GM12878 (cell line): ENCODE data around the gene PTPRU. TPM values are rescaled to one million over a fixed set of nuclear protein-coding genes. Genes with fewer than 3 reads are reported as not detected.

Source experiments
- ATAC-seq: fragments of 200-7000 bp; cut with Tn5 transposase; 3 replicates; pipeline ENCODE4 v1.9.1; 2020; ENCODE audit warnings: mild to moderate bottlenecking, moderate library complexity
- BruUV-seq: library from RNA; stranded (reverse); fragments of 400-500 nt; replicated peaks from 2 replicates; lab custom pipeline; 2021; lab: Mats Ljungman, UMichigan
- CTCF ChIA-PET: fragments of 300-600 bp; sonication (Branson Sonifier 250); formaldehyde crosslinking; extraction: SDS; loops from one replicate; lab custom pipeline; 2021; ENCODE audit warnings: inconsistent platforms; lab: Yijun Ruan, JAX
- POLR2A ChIA-PET: fragments of 350-600 bp; formaldehyde crosslinking; extraction: SDS; loops from one replicate; lab custom pipeline; 2021; ENCODE audit warnings: inconsistent platforms; lab: Charles Lee
- RAD21 ChIA-PET: fragments of 300-600 bp; sonication (Branson Sonifier 250); formaldehyde crosslinking; loops from one replicate; lab custom pipeline; 2023; ENCODE audit warnings: antibody characterized with exemption; ENCODE audit not compliant: unreplicated experiment; lab: Charles Lee
- SMC1A ChIA-PET: fragments of 300-600 bp; sonication (Branson Sonifier 250); formaldehyde crosslinking; loops from one replicate; lab custom pipeline; 2023; ENCODE audit not compliant: unreplicated experiment, uncharacterized antibody; lab: Charles Lee
- DNase-seq: peaks from one replicate; pipeline ENCODE4 v3.0.0-alpha.2; 2011; ENCODE audit warnings: low read depth, low spot score
- FAIRE-seq: peaks from 3 replicates; lab custom pipeline; 2011; peaks lifted over from hg19 to GRCh38; lab: Jason Lieb, UNC
- H2AFZ ChIP-seq: 2 replicates; pipeline ENCODE4 v1.6.0; 2011; ENCODE audit warnings: low read depth, low read length, control low read depth; ENCODE audit not compliant: control insufficient read depth
- H3K27ac ChIP-seq: 2 replicates; pipeline ENCODE4 v1.5.1; 2011; ENCODE audit warnings: control low read depth; ENCODE audit not compliant: control insufficient read depth, insufficient read depth
- H3K27me3 ChIP-seq, 2 experiments: replicated peaks in 1 of 2; 2 replicates each; pipeline versions ENCODE4 v1.6.0 to v1.6.1; 2011; ENCODE audit warnings: low read length in 1 of 2; ENCODE audit not compliant: control insufficient read depth in 2 of 2, insufficient read depth in 2 of 2
- H3K36me3 ChIP-seq, 2 experiments: 2 replicates each; pipeline ENCODE4 v1.5.1; 2011; ENCODE audit warnings: low read length in 1 of 2; ENCODE audit not compliant: control insufficient read depth in 2 of 2, insufficient read depth in 2 of 2
- H3K4me1 ChIP-seq: 2 replicates; pipeline ENCODE4 v1.6.1; 2011; ENCODE audit warnings: mild to moderate bottlenecking, low read length, moderate library complexity, mixed read lengths; ENCODE audit not compliant: control insufficient read depth, insufficient read depth
- H3K4me2 ChIP-seq: 2 replicates; pipeline ENCODE4 v1.6.0; 2011; ENCODE audit warnings: control low read depth; ENCODE audit not compliant: control insufficient read depth, insufficient read depth
- H3K4me3 ChIP-seq: fragments of 200-600 bp; sonication (generic); 2 replicates; pipeline ENCODE4 v1.5.1; 2016
- H3K79me2 ChIP-seq: 2 replicates; pipeline ENCODE4 v1.6.0; 2011; ENCODE audit warnings: low read length; ENCODE audit not compliant: control insufficient read depth, insufficient read depth
- H3K9ac ChIP-seq: 2 replicates; pipeline ENCODE4 v1.8.0; 2011; ENCODE audit warnings: low read length, control low read depth, mixed read lengths; ENCODE audit not compliant: control insufficient read depth, insufficient read depth
- H3K9me3 ChIP-seq: replicated peaks from 3 replicates; pipeline ENCODE4 v1.5.1; 2011; ENCODE audit warnings: mild to moderate bottlenecking, low read length; ENCODE audit not compliant: control insufficient read depth, insufficient read depth
- H4K20me1 ChIP-seq: 2 replicates; pipeline ENCODE4 v1.6.0; 2011; ENCODE audit not compliant: control insufficient read depth, insufficient read depth
- CTCF ChIP-seq, 3 experiments: IDR thresholded peaks in 2 of 3; conservative IDR thresholded peaks in 1 of 3; 2 replicates each; pipeline ENCODE4 v1.5.1; 2011; ENCODE audit warnings: low read depth in 3 of 3, low read length in 3 of 3, mild to moderate bottlenecking in 3 of 3, control low read depth in 2 of 3, moderate library complexity in 2 of 3, inconsistent platforms in 1 of 3, mixed read lengths in 1 of 3; ENCODE audit not compliant: control insufficient read depth in 2 of 3, insufficient read depth in 1 of 3; ENCODE audit errors: extremely low read depth in 1 of 3
- RAD51 ChIP-seq: fragments of 450-650 bp; IDR thresholded peaks from 2 replicates; pipeline ENCODE4 v1.6.1; 2016; ENCODE audit warnings: moderate library complexity, mild to moderate bottlenecking, inconsistent platforms
- RBBP5 ChIP-seq: fragments of 200-600 bp; sonication (generic); conservative IDR thresholded peaks from 2 replicates; pipeline ENCODE4 v1.6.1; 2016
- TCF3 ChIP-seq: IDR thresholded peaks from 2 replicates; pipeline ENCODE4 v1.6.1; 2012; ENCODE audit warnings: low read depth, mild to moderate bottlenecking, low read length, borderline replicate concordance; ENCODE audit not compliant: insufficient read depth
- USF2 ChIP-seq: IDR thresholded peaks from 2 replicates; pipeline ENCODE4 v1.6.1; 2011; ENCODE audit warnings: low read depth, low read length, improper control_type of control experiment, borderline replicate concordance
- YBX1 ChIP-seq: fragments of 450-650 bp; IDR thresholded peaks from 2 replicates; pipeline ENCODE4 v1.6.1; 2016; ENCODE audit warnings: antibody characterized with exemption
- WGBS: methylation state at CpG from one replicate; pipeline ENCODE4 v1.1.6; 2016; ENCODE audit warnings: low lambda C conversion rate; ENCODE audit not compliant: insufficient replicate concordance, insufficient coverage; ENCODE audit errors: missing lambda C conversion rate; 5-methylcytosine and 5-hydroxymethylcytosine counted together
- in situ Hi-C: fragments of 300-500 bp; cut with MboI; formaldehyde crosslinking; loops from 9 replicates; pipeline ENCODE4 v1.14.3; 2018; ENCODE audit warnings: mixed read lengths
- intact Hi-C: fragments of 100-400 bp; cut with micrococcal nuclease; formaldehyde crosslinking; loops from one replicate; pipeline ENCODE4 v1.14.2; 2022; ENCODE audit not compliant: unreplicated experiment
- polyA plus RNA-seq, 11 experiments: library from polyadenylated mRNA; depleted of rRNA in 4 of 11; unstranded in 6 of 11; stranded (reverse) in 5 of 11; fragments of >200 nt; fragmentation: Nextera tagmentation in 4 of 11; fragmentation: Illumina TruSeq in 1 of 11; extraction: Ambion mirVana in 4 of 11; extraction: Trizol in 1 of 11; gene quantifications; 1 replicate in 1 of 11; 2 replicates in 10 of 11; pipeline versions ENCODE4 v1.2.1 to v1.2.3, GENCODE V29; 2011 to 2016; ENCODE audit warnings: inconsistent platforms in 2 of 11, missing spikeins in 2 of 11, low read depth in 1 of 11
- total RNA-seq, 4 experiments: library from RNA; depleted of rRNA in 3 of 4; stranded (reverse); fragments of >200 nt in 3 of 4; fragmentation: Illumina TruSeq in 1 of 4; extraction: Trizol in 1 of 4; gene quantifications; 2 replicates each; pipeline versions ENCODE4 v1.2.1 to v1.2.3, GENCODE V29; 2013 to 2021

The PTPRU gene
- total and polyA plus RNA-seq, 10 of the 15 experiments (the other 5 are each of a cell fraction or from before 2014, with no cell fraction given): 0.04 to 2.5 (median 0.73) TPM

GRCh38 chr1:29338908-29339575 lies 102.7 kb downstream of the PTPRU start:
- no peak for FAIRE-seq
- SMC1A ChIA-PET: interaction anchor here (0.6 kb wide), 1 partner anchor 1271 kb away, joined by 3 read pairs; no protein-coding TSS in a partner anchor
- POLR2A ChIA-PET: no interaction called here

More at GRCh38 chr1:29338908-29339575, 102.7 kb downstream of the PTPRU start:
- Histone ChIP-seq H3K4me2 (no peak overlapping the region), H2AFZ (no peak overlapping the region), H3K36me3 (no peaks in the 10 kb centered on the region), H3K4me1 (no peaks in the 10 kb centered on the region), H3K27me3 (no peaks in the 10 kb centered on the region; a peak in 1 of 4 replicates), H3K27ac (no peak overlapping the region), H3K79me2 (no peaks in the 10 kb centered on the region), H3K9ac (no peak overlapping the region), H3K4me3 (no peak overlapping the region), H4K20me1 (no peaks in the 10 kb centered on the region), H3K9me3 (no peaks in the 10 kb centered on the region)
- in situ Hi-C loops (no loop called here), intact Hi-C loops (no loop called here)
- ChIA-PET CTCF (no interaction called here), RAD21 (no interaction called here)
- WGBS: 19% methylated on average over 3 of the region's 3 CpGs
- no TSS peak for BruUV-seq
- DNase-seq (no peak), ATAC-seq (no peak)
- no peak for TF ChIP-seq YBX1
- TF ChIP-seq CTCF (IDR thresholded peaks at IDR 0.05 in 2 of 3, conservative IDR thresholded peaks at IDR 0.05 in 1 of 3; ENCODE audit: control insufficient read depth in 2 of 3, extremely low read depth in 1 of 3, insufficient read depth in 1 of 3, low read depth in 3 of 3, low read length in 3 of 3): no peak
- TF ChIP-seq TCF3: no peak
- TF ChIP-seq USF2: no peak
- no peak for TF ChIP-seq RBBP5
- no peak for TF ChIP-seq RAD51
